ENCODE results near the gene PDE10A. TPM values are rescaled to one million over a fixed set of nuclear protein-coding genes. Genes with fewer than 3 reads are reported as not detected.

The PDE10A gene
- total and polyA plus RNA-seq, 2 experiments from 2014 or later, result 2.0 to 7.2 TPM

- Histone ChIP-seq H3K4me3 (no peak overlapping the region), H4K20me1 (ENCODE audit: insufficient read depth, poor library complexity, severe bottlenecking) (no peaks in the 10 kb centered on the region), H3K4me2 (no peak overlapping the region), H3K4me1 (ENCODE audit: insufficient read depth) (peaks cover 7% of the 10 kb centered on the region), H3K9me2 (replicated peaks; ENCODE audit: insufficient read depth) (no peaks in the 10 kb centered on the region), H3K9me3 (ENCODE audit: low read depth) (no peaks in the 10 kb centered on the region), H3K27ac (no peak overlapping the region), H3K27me3 (no peaks in the 10 kb centered on the region), H2AFZ (no peak overlapping the region), H3K79me2 (no peaks in the 10 kb centered on the region), H3K36me3 (replicated peaks; ENCODE audit: insufficient read depth, low read depth) (no peaks in the 10 kb centered on the region)
- 95% methylated on average over 11 of the region's 11 CpGs for WGBS (ENCODE audit: low lambda C conversion rate, missing lambda C conversion rate)
- no peak for DNase-seq (ENCODE audit: low spot score)
- no peak for TF ChIP-seq EZH2phosphoT487 (IDR thresholded peaks at IDR 0.05; ENCODE audit: low read depth, severe bottlenecking, unreplicated experiment)
- no peak for TF ChIP-seq CTCF (IDR thresholded peaks at IDR 0.05; ENCODE audit: poor library complexity)
- no peak for TF ChIP-seq EZH2 (IDR thresholded peaks at IDR 0.05; ENCODE audit: borderline replicate concordance)
These were observed 38.7 kb upstream of the PDE10A start for GRCh38 chr6:165701564-165702354.

GRCh38 chr6:165701005-165701404 lies 38.0 kb upstream of the PDE10A start:
- H3K4me1 ChIP-seq (ENCODE audit: insufficient read depth), result peaks cover 7% of the 10 kb centered on the region
- no peaks in the 10 kb centered on the region for H3K27me3 ChIP-seq
- H3K36me3 ChIP-seq (replicated peaks; ENCODE audit: insufficient read depth, low read depth), result no peaks in the 10 kb centered on the region
- WGBS (ENCODE audit: low lambda C conversion rate, missing lambda C conversion rate), result 18% methylated on average over 4 of the region's 4 CpGs
- DNase-seq (ENCODE audit: low spot score), result no peak
- no peak overlapping the region for H2AFZ ChIP-seq
- no peaks in the 10 kb centered on the region for H4K20me1 ChIP-seq (ENCODE audit: insufficient read depth, poor library complexity, severe bottlenecking)
- H3K4me2 ChIP-seq, result no peak overlapping the region
- no peaks in the 10 kb centered on the region for H3K79me2 ChIP-seq
- H3K9me3 ChIP-seq (ENCODE audit: low read depth), result no peaks in the 10 kb centered on the region
- H3K9me2 ChIP-seq (replicated peaks; ENCODE audit: insufficient read depth), result no peaks in the 10 kb centered on the region
- H3K27ac ChIP-seq, result no peak overlapping the region
- TF ChIP-seq EZH2 (IDR thresholded peaks at IDR 0.05; ENCODE audit: borderline replicate concordance), result no peak
- TF ChIP-seq EZH2phosphoT487 (IDR thresholded peaks at IDR 0.05; ENCODE audit: low read depth, severe bottlenecking, unreplicated experiment), result no peak
- no peak overlapping the region for H3K4me3 ChIP-seq

GRCh38 chr6:165698868-165699267 lies 35.8 kb upstream of the PDE10A start:
- Histone ChIP-seq H3K4me3 (no peak overlapping the region), H3K4me1 (ENCODE audit: insufficient read depth) (peaks cover 7% of the 10 kb centered on the region), H3K36me3 (replicated peaks; ENCODE audit: insufficient read depth, low read depth) (no peaks in the 10 kb centered on the region), H3K27me3 (no peaks in the 10 kb centered on the region), H4K20me1 (ENCODE audit: insufficient read depth, poor library complexity, severe bottlenecking) (no peaks in the 10 kb centered on the region), H3K79me2 (no peaks in the 10 kb centered on the region), H3K4me2 (no peak overlapping the region), H3K27ac (no peak overlapping the region), H3K9me3 (ENCODE audit: low read depth) (no peaks in the 10 kb centered on the region), H3K9me2 (replicated peaks; ENCODE audit: insufficient read depth) (no peaks in the 10 kb centered on the region), H2AFZ (no peak overlapping the region)
- DNase-seq (ENCODE audit: low spot score), result no peak
- TF ChIP-seq CTCF (IDR thresholded peaks at IDR 0.05; ENCODE audit: poor library complexity) (no peak), EZH2phosphoT487 (IDR thresholded peaks at IDR 0.05; ENCODE audit: low read depth, severe bottlenecking, unreplicated experiment) (no peak), EZH2 (IDR thresholded peaks at IDR 0.05; ENCODE audit: borderline replicate concordance) (no peak)

- TF ChIP-seq EZH2 (IDR thresholded peaks at IDR 0.05; ENCODE audit: borderline replicate concordance) (no peak), EZH2phosphoT487 (IDR thresholded peaks at IDR 0.05; ENCODE audit: low read depth, severe bottlenecking, unreplicated experiment) (no peak), CTCF (IDR thresholded peaks at IDR 0.05; ENCODE audit: poor library complexity) (no peak)
- H2AFZ ChIP-seq, result no peak overlapping the region
- H3K27me3 ChIP-seq, result no peaks in the 10 kb centered on the region
- H3K4me3 ChIP-seq, result no peak overlapping the region
- H3K9me2 ChIP-seq (replicated peaks; ENCODE audit: insufficient read depth), result no peaks in the 10 kb centered on the region
- peaks cover 7% of the 10 kb centered on the region for H3K4me1 ChIP-seq (ENCODE audit: insufficient read depth)
- no peaks in the 10 kb centered on the region for H4K20me1 ChIP-seq (ENCODE audit: insufficient read depth, poor library complexity, severe bottlenecking)
- no peaks in the 10 kb centered on the region for H3K9me3 ChIP-seq (ENCODE audit: low read depth)
- H3K79me2 ChIP-seq, result no peaks in the 10 kb centered on the region
- 36% methylated on average over 1 of the region's 1 CpG for WGBS (ENCODE audit: low lambda C conversion rate, missing lambda C conversion rate)
- no peak overlapping the region for H3K4me2 ChIP-seq
- no peak overlapping the region for H3K27ac ChIP-seq
- H3K36me3 ChIP-seq (replicated peaks; ENCODE audit: insufficient read depth, low read depth), result no peaks in the 10 kb centered on the region
- no peak for DNase-seq (ENCODE audit: low spot score)
These were observed 34.1 kb upstream of the PDE10A start for GRCh38 chr6:165697171-165697570.
